GM19099 (cell line): ENCODE results near the gene CCDC192.

ENCODE experiments used
- POLR2A ChIP-seq: IDR thresholded peaks from 3 replicates; pipeline ENCODE4 v1.6.1; 2011; ENCODE audit warnings: low read depth; ENCODE audit not compliant: insufficient read length; ENCODE audit errors: extremely low read depth

CCDC192 gene

DNA sequence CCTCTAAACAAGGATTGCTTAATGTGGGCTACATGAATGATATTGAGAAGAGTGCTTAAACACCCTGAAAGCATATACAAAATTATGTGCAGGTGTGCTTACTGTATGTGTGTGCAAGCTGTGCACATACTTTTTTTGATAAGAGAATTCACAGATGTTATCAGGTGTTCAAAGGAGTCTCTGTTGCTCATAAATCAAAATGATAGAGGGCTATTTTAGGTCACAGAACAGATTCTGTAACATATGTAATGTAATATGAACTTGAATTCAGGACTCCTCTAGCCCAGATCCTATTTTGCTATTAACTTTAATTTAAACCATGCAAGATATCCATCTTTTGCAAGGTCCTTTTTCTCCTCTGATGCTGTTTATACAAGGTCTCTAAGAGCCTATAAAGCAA lies 38.2 kb downstream of the CCDC192 start:
- no peak for TF ChIP-seq POLR2A

DNA sequence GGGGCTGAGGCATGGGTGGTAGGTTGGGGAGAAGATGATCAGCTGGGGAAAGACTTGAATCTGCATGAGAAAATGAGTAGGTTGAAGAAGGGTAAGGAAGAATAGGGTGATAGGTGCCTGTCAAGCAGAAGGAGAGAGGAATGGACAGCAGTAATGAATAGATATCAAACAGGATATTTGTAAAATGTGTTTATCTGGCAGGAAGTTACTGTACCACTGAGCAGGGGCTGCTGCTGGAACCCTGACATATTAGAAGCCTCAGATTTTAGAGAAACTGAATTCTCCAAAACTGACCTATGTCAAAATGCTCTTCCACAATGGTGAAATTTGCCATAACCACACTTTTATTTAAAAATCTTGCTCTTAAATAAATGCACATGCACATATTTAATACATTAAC lies 41.0 kb downstream of the CCDC192 start:
- TF ChIP-seq POLR2A, result no peak

DNA sequence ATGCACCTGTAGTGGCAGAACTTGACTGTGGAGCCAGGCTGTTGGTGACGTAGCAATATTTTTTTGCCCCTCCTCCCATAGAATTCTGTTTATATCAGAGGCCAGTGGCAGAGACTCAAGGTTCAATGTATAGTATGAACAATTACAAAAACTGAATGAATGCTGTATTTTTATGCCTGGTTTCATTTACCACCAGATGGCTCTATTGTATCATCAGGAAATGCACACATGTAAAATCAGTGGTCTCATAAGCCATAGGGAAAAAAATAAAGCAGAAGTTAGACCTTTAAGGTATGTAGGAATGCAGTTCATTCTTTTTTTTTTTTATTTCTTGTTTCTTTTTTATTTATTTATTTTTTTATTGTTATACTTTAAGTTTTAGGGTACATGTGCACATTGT lies 43.6 kb downstream of the CCDC192 start:
- no peak for TF ChIP-seq POLR2A

DNA sequence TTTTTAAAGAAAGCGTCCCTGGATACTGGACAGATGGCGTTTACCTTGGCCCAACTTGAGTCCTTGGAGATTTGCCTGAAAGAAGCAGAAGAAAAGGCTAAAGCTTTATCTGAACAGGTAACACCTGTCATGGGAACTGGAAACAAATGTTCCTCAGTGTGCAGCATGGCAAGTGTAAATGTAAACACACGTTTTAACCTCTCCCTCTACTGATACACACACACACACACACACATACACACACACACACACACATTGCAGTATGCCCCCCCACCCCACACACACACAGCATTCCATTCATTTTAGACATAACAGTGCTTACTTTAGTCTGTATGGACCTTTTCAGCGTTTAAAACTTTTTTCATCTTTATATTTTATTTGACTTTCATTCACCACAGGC lies 51.1 kb downstream of the CCDC192 start:
- no peak for TF ChIP-seq POLR2A

DNA sequence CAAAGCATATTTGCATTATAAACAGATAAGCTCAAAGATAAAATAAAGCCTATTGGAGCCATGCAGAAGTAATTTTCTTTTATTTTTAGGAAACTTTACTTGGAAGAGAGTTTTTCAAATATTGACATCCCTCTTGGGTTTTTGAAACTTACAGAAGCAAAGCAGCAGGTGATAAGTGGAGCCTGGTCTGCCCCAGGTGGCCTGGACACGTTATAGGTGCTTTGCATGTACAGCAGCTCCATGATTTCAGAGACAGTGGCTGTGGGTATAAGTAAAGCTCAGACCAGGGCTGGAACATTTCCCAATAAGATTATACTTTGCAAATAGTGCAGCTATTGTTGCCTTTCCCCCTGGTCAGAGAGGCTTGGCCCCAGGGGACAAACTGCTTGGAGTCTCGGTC lies 51.5 kb downstream of the CCDC192 start:
- no peak for TF ChIP-seq POLR2A

DNA sequence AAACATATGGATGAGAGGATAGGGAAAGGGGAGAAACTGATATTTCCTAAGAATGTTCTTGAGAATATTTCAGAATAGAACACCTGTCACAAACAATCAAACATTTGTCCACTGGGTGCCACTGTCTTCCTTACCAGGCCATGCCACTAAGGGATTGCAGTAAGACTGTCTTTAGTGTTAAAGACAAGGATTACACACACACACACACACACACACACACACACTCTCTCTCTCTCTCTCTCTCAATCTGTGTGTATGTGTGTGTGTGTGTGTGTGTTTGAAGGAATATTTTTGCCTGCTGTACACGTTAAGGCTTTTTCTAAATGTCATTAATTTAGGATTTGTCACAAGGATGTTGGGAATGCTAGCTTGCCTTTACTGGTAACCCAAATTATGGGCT lies 54.4 kb downstream of the CCDC192 start:
- TF ChIP-seq POLR2A, result no peak

DNA sequence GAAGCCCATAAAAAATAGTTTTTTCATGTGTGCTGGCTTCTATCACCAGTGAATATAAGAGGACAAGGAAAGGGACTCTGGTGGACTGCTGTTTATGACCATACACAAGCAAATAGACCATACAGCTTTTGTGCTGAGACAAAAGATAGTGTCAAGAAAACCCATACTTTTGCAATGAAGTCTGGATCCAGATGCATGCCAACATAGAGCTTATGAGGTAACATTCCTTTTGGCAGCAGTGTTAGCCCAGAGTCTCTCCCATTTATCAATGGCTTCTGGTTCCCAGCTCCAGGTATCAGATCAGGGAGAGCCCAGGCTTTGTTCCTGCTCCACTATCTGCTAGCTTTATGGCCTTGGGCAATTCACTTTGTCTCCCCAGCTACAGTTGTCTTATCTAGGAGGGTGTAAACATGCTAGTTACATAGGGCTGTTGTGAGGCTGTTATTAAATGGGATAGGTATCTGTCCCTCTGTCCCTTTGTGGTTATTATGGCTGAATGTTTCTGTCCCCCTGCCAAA lies 55.6 kb downstream of the CCDC192 start:
- no peak for TF ChIP-seq POLR2A

DNA sequence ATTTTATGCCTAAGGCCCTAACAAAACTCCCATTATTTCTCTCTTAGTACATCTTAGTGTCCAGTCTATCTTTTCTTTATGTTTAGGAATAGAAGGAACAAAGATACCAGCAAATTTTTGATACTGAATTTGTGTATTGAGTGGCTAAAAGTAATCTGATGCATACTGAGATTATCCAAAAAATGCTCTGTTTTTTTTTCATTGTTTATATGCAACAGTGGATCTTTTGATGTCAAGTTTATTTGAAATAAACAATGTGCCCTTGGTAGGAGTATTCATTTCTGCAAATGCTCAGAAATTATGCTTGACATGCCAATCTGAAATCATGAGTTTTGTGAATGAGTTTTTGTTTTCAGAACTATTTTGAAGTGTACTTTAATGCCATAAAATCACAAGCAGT lies 58.7 kb downstream of the CCDC192 start:
- TF ChIP-seq POLR2A, result no peak

DNA sequence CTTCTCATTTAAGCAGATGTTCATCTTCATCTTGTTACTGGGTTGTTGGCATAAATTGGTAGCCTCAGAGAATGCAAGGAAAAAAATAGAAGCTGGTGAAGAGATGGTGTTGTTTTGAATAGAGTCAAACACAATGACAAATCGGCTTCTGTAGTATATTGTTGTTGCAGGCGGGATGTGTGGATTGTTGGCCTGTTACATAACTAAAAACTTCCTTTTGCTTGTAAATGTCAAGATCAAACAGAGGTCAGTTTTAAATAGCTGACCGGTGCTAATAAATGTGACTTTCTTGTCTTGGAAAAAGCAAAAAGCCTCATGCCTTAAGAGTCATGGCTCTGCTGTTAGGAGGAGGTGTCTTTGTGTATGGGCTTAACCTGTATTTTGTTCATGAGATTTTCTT lies 59.2 kb downstream of the CCDC192 start:
- no peak for TF ChIP-seq POLR2A

DNA sequence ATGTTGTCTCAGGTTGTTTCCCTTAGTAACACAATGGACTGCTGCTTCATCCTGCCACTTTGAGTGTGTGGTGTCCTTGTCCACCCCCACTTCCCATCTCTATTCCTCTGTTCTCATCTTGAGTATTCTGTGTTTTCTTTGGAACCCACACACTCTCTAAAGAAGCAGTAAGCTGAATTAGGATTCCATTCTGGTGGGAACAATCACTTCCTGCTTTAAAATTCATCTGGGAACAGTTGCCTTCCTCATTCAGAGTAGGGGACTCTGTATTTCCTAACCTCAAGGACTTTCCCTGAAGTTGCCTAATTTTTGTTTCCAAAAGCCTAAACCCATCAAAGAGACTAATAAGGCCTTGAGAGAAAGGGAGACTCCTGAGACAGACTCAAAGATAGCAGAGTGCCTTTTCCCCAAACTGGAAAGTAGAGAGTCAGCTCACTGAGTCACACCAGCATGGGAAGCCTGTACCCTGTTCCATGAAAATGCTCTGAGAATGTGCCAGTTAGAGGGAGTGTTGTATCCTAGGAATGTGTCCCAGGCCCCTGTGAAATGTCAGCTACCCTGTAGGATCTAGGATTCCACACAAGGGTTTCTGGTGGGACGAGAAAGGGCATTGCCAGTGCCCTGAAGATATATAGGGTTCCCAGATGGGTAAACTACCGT lies 63.6 kb downstream of the CCDC192 start:
- no peak for TF ChIP-seq POLR2A

DNA sequence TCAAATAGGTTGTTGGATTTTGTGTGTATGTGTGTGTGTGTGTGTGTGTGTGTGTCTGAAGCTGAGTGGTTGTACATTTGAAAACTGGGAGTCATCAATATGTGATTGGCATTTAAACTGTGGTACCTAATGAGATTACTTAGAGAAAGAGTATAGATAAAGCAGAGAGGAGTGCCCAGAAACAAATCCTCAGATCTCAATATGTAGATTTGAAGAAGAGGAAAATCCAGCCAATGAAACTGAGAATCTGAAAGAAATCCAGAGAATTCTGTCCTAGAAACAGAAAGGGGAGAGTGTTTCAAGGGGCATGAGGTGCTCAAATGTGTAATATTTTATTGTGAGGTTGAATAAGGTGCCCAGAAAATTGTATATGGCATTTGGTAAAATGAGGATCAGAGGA lies 66.2 kb downstream of the CCDC192 start:
- TF ChIP-seq POLR2A, result no peak

DNA sequence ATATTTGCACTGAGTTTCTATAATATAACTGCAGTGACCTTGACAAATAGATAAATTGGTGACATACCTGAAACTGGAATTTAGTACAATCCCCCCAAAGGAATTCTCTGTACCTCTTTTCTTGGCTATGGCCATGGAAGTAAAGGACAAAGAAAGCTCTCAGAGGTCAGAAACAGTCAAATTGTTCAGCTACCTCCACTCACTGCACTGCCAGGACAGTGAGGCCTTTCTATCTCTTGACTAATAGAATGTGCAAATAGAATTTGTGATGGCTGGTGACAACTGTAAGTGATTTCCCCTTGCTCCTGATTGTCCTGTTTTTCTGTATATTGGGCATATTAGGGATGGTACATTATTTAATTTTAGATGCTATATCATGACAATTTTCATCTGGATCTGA lies 67.1 kb downstream of the CCDC192 start:
- TF ChIP-seq POLR2A, result no peak

DNA sequence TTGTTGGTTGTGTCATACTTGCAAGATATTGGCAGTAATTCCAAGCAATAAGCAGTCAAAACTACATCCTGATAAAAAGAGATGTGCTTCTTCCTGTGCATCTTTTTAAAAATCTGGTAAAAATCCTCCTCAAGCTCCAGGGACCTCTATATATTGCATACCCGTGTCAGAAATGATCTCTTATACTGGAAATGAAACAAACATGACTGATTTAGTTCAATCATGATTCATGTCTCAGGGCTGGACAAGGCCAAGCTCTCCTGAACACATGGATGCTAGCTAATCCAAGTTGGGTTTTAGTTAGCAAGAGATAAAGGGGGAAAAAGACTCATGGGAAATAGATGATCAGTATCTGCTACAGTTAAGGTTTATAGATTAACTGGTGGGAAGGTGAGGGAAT lies 69.3 kb downstream of the CCDC192 start:
- no peak for TF ChIP-seq POLR2A

DNA sequence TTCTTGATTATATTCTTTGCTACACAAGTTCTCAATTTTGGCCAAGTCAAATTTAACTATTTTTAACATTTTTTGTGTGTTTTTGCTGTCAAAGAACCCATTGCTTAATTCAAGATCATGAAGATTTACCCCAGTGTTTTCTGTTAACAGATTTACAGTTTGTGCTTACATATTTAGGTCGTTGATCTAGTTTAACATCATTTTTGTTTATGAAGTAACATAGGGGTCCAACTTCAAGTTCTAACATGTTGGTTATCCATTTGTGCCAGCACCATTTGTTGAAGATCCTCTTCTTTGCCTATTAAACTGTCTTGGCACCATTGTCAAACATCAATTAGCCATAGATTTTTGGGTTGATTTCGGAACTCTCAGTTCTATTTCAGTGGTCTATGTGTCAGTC lies 71.0 kb downstream of the CCDC192 start:
- TF ChIP-seq POLR2A, result no peak

DNA sequence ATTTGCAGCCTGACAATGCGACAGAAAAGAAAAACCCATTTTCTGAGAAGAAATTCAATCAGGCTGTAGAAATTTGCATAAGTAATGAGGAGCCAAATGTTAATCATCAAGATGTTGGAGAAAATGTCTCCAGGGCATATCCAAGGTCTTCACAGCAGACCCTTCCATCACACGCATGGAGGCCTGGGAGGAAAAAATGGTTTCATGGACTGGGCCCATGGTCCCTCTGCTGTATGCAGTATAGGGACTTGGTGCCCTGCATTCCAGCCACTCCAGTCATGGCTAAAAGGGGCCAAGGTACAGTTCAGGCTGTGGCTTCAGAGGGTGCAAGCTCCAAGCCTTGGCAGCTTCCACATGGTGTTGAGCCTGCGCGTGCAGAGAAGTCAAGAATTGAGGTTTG lies 73.3 kb downstream of the CCDC192 start:
- no peak for TF ChIP-seq POLR2A

DNA sequence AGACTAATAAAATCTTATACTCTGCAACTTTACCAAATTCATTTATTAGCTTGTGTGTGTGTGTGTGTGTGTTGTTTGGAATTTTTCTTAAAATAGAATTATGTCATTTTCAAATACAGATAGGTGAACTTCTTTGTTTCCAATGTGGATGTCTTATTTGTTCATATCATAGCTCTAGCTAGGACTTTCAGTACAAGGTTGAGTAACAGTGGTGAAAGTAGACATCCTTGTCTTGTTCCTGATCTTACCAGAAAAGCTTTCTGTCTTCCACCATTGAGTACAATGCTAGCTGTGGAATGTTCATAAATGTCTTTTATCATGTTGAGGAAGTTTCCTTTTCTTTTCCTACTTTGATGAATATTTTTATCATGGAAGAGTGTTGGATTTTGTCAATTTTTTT lies 74.8 kb downstream of the CCDC192 start:
- TF ChIP-seq POLR2A, result no peak
